ENCODE data around the gene MARK4. TPM values are rescaled to one million over a fixed set of nuclear protein-coding genes. Genes with fewer than 3 reads are reported as not detected.

MARK4 gene
- total and polyA plus RNA-seq, 9 donors = 14.2 to 53.3 (median 43.1) TPM

DNA sequence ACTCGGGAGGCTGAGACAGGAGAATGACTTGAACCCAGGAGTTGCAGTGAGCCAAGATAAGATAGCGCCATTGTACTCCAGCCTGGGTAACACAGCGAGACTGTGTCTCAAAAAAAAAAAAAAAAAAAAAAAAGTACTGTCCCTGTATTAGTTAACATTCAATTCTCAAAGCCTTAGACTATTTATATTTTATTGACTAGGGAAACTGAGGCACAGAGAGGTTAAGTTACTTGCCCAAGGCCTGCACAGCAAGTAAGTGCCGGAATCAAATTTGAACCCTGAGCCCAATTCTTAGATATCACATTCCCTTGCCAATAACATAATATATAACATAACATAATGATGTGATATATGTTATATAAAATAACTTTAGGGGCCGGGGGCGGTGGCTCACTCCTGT, 88.6 kb downstream of the MARK4 start:
- TF ChIP-seq, protein P1, sequence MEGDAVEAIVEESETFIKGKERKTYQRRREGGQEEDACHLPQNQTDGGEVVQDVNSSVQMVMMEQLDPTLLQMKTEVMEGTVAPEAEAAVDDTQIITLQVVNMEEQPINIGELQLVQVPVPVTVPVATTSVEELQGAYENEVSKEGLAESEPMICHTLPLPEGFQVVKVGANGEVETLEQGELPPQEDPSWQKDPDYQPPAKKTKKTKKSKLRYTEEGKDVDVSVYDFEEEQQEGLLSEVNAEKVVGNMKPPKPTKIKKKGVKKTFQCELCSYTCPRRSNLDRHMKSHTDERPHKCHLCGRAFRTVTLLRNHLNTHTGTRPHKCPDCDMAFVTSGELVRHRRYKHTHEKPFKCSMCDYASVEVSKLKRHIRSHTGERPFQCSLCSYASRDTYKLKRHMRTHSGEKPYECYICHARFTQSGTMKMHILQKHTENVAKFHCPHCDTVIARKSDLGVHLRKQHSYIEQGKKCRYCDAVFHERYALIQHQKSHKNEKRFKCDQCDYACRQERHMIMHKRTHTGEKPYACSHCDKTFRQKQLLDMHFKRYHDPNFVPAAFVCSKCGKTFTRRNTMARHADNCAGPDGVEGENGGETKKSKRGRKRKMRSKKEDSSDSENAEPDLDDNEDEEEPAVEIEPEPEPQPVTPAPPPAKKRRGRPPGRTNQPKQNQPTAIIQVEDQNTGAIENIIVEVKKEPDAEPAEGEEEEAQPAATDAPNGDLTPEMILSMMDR (IDR thresholded peaks at IDR 0.05) = no peak
- TF ChIP-seq POLR2A (IDR thresholded peaks at IDR 0.05) (no peak), EP300 (IDR thresholded peaks at IDR 0.05) (no peak)
- intact Hi-C loops (cut with DNase I) = no loop called here
- Histone ChIP-seq H3K4me1 (ENCODE audit: insufficient read depth) (no peaks in the 10 kb centered on the region), H3K4me3 (no peak overlapping the region), H3K36me3 (no peaks in the 10 kb centered on the region), H3K9me3 (no peaks in the 10 kb centered on the region), H3K27me3 (no peaks in the 10 kb centered on the region), H3K27ac (no peak overlapping the region)
- no peak for DNase-seq
- 65 to 79% (median 77%) methylated on average over 6 of the region's 6 CpGs for WGBS, 3 donors

DNA sequence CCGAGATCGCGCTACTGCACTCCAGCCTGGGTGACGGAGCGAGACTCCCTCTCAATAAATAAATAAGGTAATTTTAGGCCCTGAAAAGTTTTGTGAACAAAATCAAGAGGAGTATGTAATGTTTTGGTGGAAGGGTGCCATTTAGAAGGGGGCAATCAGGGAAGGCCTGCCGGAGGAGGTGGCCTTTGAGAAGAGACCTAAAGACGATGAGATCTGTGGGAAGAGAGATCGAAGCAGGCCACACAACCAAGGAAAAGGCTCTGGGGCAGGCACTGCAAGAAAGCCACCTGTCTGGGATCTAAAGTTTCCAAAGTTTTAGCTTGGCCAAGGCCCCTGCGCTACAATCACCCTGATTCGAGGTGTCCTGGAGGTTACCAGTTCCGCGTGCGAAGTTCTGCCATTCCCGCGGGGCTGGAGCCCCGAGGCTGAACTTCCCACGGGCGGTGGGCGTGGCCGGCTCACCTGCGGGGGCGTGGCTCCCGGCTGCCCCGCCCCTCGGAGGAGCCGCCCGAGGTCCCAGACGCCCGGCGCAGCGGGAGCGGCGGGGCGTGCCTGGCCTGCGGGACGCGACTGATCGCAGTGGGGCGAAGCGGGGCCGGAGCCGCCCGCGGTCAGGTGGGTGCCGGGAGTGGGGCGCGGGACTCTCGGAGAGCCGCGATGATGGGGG, 89.3 kb downstream of the MARK4 start, which contains the start of gene KLC3:
KLC3 (plus strand) TSS at position 519 of the 667 bp plus-strand sequence. CDS start 4,792 bp downstream, outside the sequence.
- TF ChIP-seq, protein P1 (IDR thresholded peaks at IDR 0.05) = no peak
- TF ChIP-seq POLR2A (IDR thresholded peaks at IDR 0.05) (no peak), EP300 (IDR thresholded peaks at IDR 0.05) (no peak)
- Histone ChIP-seq H3K4me3 (no peak within 1 kb of the TSS), H3K9me3 (no peaks in the 10 kb centered on the region), H3K27ac (no peak within 1 kb of the TSS), H3K27me3 (no peaks in the 10 kb centered on the region), H3K36me3 (no peaks in the 10 kb centered on the region), H3K4me1 (ENCODE audit: insufficient read depth) (no peaks in the 10 kb centered on the region)
- DNase-seq = no peak
- WGBS, 3 donors = 9 to 14% (median 12%) methylated on average over 33 to 50 of the region's 50 CpGs
- intact Hi-C loops (cut with DNase I) = no loop called here

DNA sequence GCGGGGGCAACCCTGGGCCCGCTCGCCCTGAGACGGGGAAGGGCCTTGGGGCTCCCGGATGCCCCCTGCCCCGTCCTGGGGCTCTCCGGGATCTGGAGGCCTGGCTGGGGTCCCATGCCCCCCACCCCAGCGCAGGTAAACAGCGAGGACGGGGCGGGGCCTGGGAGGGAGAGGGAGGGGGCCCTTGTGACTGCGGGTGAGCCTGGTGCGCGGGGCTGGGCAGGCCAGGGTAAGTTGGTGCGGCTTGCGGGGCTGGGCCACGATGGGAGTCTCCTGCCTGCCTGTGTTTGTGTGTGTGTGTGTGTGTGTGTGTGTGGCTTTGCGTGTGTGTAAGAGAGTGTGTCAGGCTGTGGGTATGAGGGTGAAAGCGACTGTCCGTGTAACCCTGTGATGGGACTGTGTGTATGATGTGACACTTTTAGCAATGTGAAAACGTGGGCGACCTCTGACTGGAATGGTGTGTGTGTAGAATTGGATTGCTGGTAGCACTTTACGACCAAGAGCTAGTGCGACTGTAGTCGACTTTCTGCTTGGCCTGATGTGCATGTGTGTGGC, 89.9 kb downstream of the MARK4 start:
- no peaks in the 10 kb centered on the region for H3K36me3 ChIP-seq
- H3K4me3 ChIP-seq = no peak overlapping the region
- H3K9me3 ChIP-seq = no peaks in the 10 kb centered on the region
- H3K27ac ChIP-seq = no peak overlapping the region
- intact Hi-C loops (cut with DNase I) = no loop called here
- WGBS, 3 donors = 10 to 13% (median 13%) methylated on average over 19 to 25 of the region's 25 CpGs
- H3K4me1 ChIP-seq (ENCODE audit: insufficient read depth) = no peaks in the 10 kb centered on the region
- H3K27me3 ChIP-seq = no peaks in the 10 kb centered on the region
- TF ChIP-seq, protein P1 (IDR thresholded peaks at IDR 0.05) = no peak
- TF ChIP-seq EP300 (IDR thresholded peaks at IDR 0.05) (no peak), POLR2A (IDR thresholded peaks at IDR 0.05) (no peak)
- no peak for DNase-seq

DNA sequence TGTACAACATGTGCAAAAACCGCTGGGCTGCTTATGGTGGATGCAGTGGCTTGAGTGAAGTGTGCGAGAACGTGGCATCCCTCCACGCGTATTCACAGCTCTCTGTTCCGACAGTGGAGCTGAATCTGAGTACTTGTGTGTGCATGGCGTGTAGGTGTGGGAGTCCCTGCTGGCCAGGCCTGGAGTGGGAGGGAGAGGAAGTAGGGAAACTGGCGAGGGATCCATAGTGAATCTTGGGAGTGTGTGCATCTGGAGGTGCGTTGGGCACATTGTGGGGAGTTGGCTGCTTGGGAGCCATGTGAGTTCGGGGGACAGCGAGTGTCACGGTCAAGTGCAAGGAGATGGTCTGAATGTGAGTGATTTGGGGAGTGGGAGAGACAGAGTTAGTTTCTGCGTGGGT, 91.8 kb downstream of the MARK4 start:
- intact Hi-C loops (cut with DNase I) = no loop called here
- no peaks in the 10 kb centered on the region for H3K4me1 ChIP-seq (ENCODE audit: insufficient read depth)
- whole genome bisulfite sequencing, 3 donors = 56 to 60% (median 60%) methylated on average over 13 of the region's 13 CpGs
- H3K27ac ChIP-seq = no peak overlapping the region
- H3K27me3 ChIP-seq = peaks cover 2% of the 10 kb centered on the region
- no peaks in the 10 kb centered on the region for H3K9me3 ChIP-seq
- H3K36me3 ChIP-seq = no peaks in the 10 kb centered on the region
- DNase-seq = no peak
- TF ChIP-seq, protein P1 (IDR thresholded peaks at IDR 0.05) = no peak
- TF ChIP-seq POLR2A (IDR thresholded peaks at IDR 0.05) (no peak), EP300 (IDR thresholded peaks at IDR 0.05) (no peak)
- H3K4me3 ChIP-seq = no peak overlapping the region

Measured in ovary (tissue), 9 donors.